Loucy (cell line): ENCODE results near the gene BTN1A1.
A peak's percentile ranks its signal among the peaks of the same experiment; 100 is the strongest.

Experiments used
- H2AFZ ChIP-seq: fragments of 200-600 bp; sonication (generic); 2 replicates; pipeline ENCODE4 v1.6.0; 2016; ENCODE audit warnings: antibody characterized with exemption, mild to moderate bottlenecking, low read length, moderate library complexity
- H3F3A ChIP-seq: fragments of 200-600 bp; 2 replicates; pipeline ENCODE4 v1.6.0; 2016; ENCODE audit warnings: antibody characterized with exemption, low read depth, mild to moderate bottlenecking
- H3K27me3 ChIP-seq: fragments of 200-600 bp; sonication (generic); 2 replicates; pipeline ENCODE4 v1.6.1; 2014; ENCODE audit warnings: low read length, mild to moderate bottlenecking; ENCODE audit not compliant: insufficient read depth, poor library complexity, severe bottlenecking
- H3K36me3 ChIP-seq: fragments of 200-600 bp; sonication (generic); 2 replicates; pipeline ENCODE4 v1.6.1; 2016; ENCODE audit warnings: low read length; ENCODE audit not compliant: insufficient read depth
- H3K4me1 ChIP-seq: fragments of 200-600 bp; sonication (generic); 2 replicates; pipeline ENCODE4 v1.5.1; 2014; ENCODE audit warnings: low read length, mild to moderate bottlenecking; ENCODE audit not compliant: insufficient read depth, poor library complexity, severe bottlenecking
- H3K4me2 ChIP-seq: fragments of 200-600 bp; sonication (generic); 2 replicates; pipeline ENCODE4 v1.6.0; 2014; ENCODE audit warnings: antibody characterized with exemption, low read length, low read depth, mild to moderate bottlenecking; ENCODE audit not compliant: poor library complexity, severe bottlenecking
- H3K4me3 ChIP-seq: fragments of 200-600 bp; sonication (generic); 2 replicates; pipeline ENCODE4 v1.5.1; 2014; ENCODE audit warnings: low read length, mild to moderate bottlenecking, mixed read lengths; ENCODE audit not compliant: poor library complexity, severe bottlenecking
- H3K79me2 ChIP-seq: fragments of 200-600 bp; sonication (generic); 2 replicates; pipeline ENCODE4 v1.6.1; 2014; ENCODE audit warnings: low read length; ENCODE audit not compliant: insufficient read depth
- H3K9ac ChIP-seq: fragments of 200-600 bp; sonication (generic); 2 replicates; pipeline ENCODE4 v1.6.0; 2014; ENCODE audit warnings: mild to moderate bottlenecking, low read depth, low read length, moderate library complexity; ENCODE audit not compliant: poor library complexity, severe bottlenecking
- H3K9me2 ChIP-seq: fragments of 200-600 bp; sonication (generic); replicated peaks from 2 replicates; pipeline ENCODE4 v1.6.1; 2016; ENCODE audit warnings: low read depth, low read length, mixed read lengths
- H3K9me3 ChIP-seq: fragments of 200-600 bp; sonication (generic); 2 replicates; pipeline ENCODE4 v1.6.1; 2014; ENCODE audit warnings: mild to moderate bottlenecking, antibody characterized with exemption, low read length, low read depth; ENCODE audit not compliant: insufficient read depth
- H4K20me1 ChIP-seq: fragments of 200-600 bp; sonication (generic); 2 replicates; pipeline ENCODE4 v1.6.0; 2014; ENCODE audit warnings: antibody characterized with exemption, low read length, mild to moderate bottlenecking; ENCODE audit not compliant: insufficient read depth, poor library complexity, severe bottlenecking
- CTCF ChIP-seq: fragments of 200-600 bp; sonication (generic); conservative IDR thresholded peaks from 2 replicates; pipeline ENCODE4 v1.5.1; 2014; ENCODE audit warnings: mild to moderate bottlenecking, antibody characterized with exemption, low read length
- EZH2phosphoT487 ChIP-seq: fragments of 200-600 bp; IDR thresholded peaks from 2 replicates; pipeline ENCODE4 v1.6.1; 2018; ENCODE audit warnings: antibody characterized with exemption, mild to moderate bottlenecking, moderate library complexity, borderline replicate concordance

BTN1A1 gene

GRCh38 chr6:26470643-26471042 lies 29.5 kb upstream of the BTN1A1 start:
- Histone ChIP-seq H4K20me1 (no peaks in the 10 kb centered on the region), H3F3A (0 out of 2 replicates have a peak, but pooled peaks cover 2% of the 10 kb centered on the region), H3K79me2 (peaks cover 12% of the 10 kb centered on the region; the same call in 1 of the 2 replicates), H3K27me3 (no peaks in the 10 kb centered on the region), H3K4me1 (peaks cover 24% of the 10 kb centered on the region), H2AFZ (no peak overlapping the region), H3K9ac (no peak overlapping the region), H3K9me2 (no peaks in the 10 kb centered on the region), H3K9me3 (peaks cover 7% of the 10 kb centered on the region; the same call in 1 of the 2 replicates), H3K4me2 (no peak overlapping the region), H3K36me3 (peaks cover 26% of the 10 kb centered on the region; the same call in 1 of the 2 replicates), H3K4me3 (no peak overlapping the region)
- no peak for TF ChIP-seq CTCF
- TF ChIP-seq EZH2phosphoT487, result no peak

GRCh38 chr6:26471970-26472369 lies 28.1 kb upstream of the BTN1A1 start:
- Histone ChIP-seq H3K9me3 (peaks cover 7% of the 10 kb centered on the region; the same call in 1 of the 2 replicates), H3K4me3 (no peak overlapping the region), H3K36me3 (peaks cover 12% of the 10 kb centered on the region; the same call in 1 of the 2 replicates), H3K4me2 (no peak overlapping the region), H3K79me2 (peaks cover 12% of the 10 kb centered on the region; the same call in 1 of the 2 replicates), H3K9me2 (no peaks in the 10 kb centered on the region), H2AFZ (no peak overlapping the region), H4K20me1 (no peaks in the 10 kb centered on the region), H3K9ac (no peak overlapping the region), H3K27me3 (no peaks in the 10 kb centered on the region), H3F3A (0 out of 2 replicates have a peak, but pooled peaks cover 2% of the 10 kb centered on the region), H3K4me1 (peaks cover 24% of the 10 kb centered on the region)
- no peak for TF ChIP-seq EZH2phosphoT487
- no peak for TF ChIP-seq CTCF

DNA sequence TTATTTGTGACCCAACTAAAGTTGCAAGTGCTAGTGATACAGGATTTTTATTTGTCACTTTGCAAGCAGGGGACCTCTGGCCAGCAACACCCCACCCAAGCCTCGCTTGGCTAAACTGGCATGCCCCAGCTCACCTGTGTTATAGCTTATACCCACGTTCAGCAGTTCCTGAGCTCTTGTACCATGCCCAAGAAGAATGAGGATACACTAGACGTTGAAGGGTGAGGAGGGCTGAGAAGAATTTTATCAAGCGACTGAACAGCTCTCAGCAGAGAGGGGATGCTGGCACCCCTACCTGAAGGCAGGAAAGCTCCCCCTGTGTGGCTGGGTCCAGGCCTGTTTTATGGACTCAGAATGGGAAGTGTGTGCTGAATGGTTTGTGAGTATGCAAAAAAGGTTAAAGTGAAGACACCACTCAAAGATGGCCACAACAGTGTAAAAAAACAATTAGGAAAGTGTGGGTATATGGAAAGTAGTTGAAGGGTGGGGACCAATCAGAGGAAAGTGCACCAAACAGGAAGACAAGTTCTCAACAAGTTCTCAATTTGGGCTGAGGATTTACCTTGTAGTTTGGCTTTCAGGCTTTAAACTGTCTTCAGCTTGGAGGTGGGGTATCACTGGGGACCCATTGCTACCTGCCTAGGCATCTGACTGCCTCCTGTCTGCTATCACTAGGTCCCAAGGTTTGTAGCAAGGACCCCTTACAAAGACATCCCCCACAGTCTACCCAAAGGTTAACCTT lies 27.4 kb upstream of the BTN1A1 start:
- H3F3A ChIP-seq, result 0 out of 2 replicates have a peak, but pooled peaks cover 2% of the 10 kb centered on the region
- H3K9ac ChIP-seq, result peak overlapping the region; percentile 98
- H3K27me3 ChIP-seq, result no peaks in the 10 kb centered on the region
- H3K9me3 ChIP-seq, result peaks cover 7% of the 10 kb centered on the region; the same call in 1 of the 2 replicates
- TF ChIP-seq EZH2phosphoT487 (no peak), CTCF (no peak)
- H3K79me2 ChIP-seq, result peaks cover 12% of the 10 kb centered on the region; the same call in 1 of the 2 replicates
- peaks cover 9% of the 10 kb centered on the region; the same call in 1 of the 2 replicates for H3K36me3 ChIP-seq
- H3K4me2 ChIP-seq, result peak overlapping the region; percentile 80
- H4K20me1 ChIP-seq, result no peaks in the 10 kb centered on the region
- H3K4me3 ChIP-seq, result peak overlapping the region; percentile 92
- H3K9me2 ChIP-seq, result no peaks in the 10 kb centered on the region
- H2AFZ ChIP-seq, result no peak overlapping the region
- peaks cover 28% of the 10 kb centered on the region for H3K4me1 ChIP-seq
